GM12878 (cell line): ENCODE data around the gene AOC3. TPM values are rescaled to one million over a fixed set of nuclear protein-coding genes. Genes with fewer than 3 reads are reported as not detected.

Experiments used
- ATAC-seq: fragments of 200-7000 bp; cut with Tn5 transposase; 3 replicates; pipeline ENCODE4 v1.9.1; 2020; ENCODE audit warnings: mild to moderate bottlenecking, moderate library complexity
- BruUV-seq: library from RNA; stranded (reverse); fragments of 400-500 nt; replicated peaks from 2 replicates; lab custom pipeline; 2021; lab: Mats Ljungman, UMichigan
- CTCF ChIA-PET: fragments of 300-600 bp; sonication (Branson Sonifier 250); formaldehyde crosslinking; extraction: SDS; loops from one replicate; lab custom pipeline; 2021; ENCODE audit warnings: inconsistent platforms; lab: Yijun Ruan, JAX
- POLR2A ChIA-PET: fragments of 350-600 bp; formaldehyde crosslinking; extraction: SDS; loops from one replicate; lab custom pipeline; 2021; ENCODE audit warnings: inconsistent platforms; lab: Charles Lee
- RAD21 ChIA-PET: fragments of 300-600 bp; sonication (Branson Sonifier 250); formaldehyde crosslinking; loops from one replicate; lab custom pipeline; 2023; ENCODE audit warnings: antibody characterized with exemption; ENCODE audit not compliant: unreplicated experiment; lab: Charles Lee
- SMC1A ChIA-PET: fragments of 300-600 bp; sonication (Branson Sonifier 250); formaldehyde crosslinking; loops from one replicate; lab custom pipeline; 2023; ENCODE audit not compliant: unreplicated experiment, uncharacterized antibody; lab: Charles Lee
- DNase-seq: peaks from one replicate; pipeline ENCODE4 v3.0.0-alpha.2; 2011; ENCODE audit warnings: low read depth, low spot score
- FAIRE-seq: peaks from 3 replicates; lab custom pipeline; 2011; peaks lifted over from hg19 to GRCh38; lab: Jason Lieb, UNC
- H2AFZ ChIP-seq: 2 replicates; pipeline ENCODE4 v1.6.0; 2011; ENCODE audit warnings: low read depth, low read length, control low read depth; ENCODE audit not compliant: control insufficient read depth
- H3K27ac ChIP-seq: 2 replicates; pipeline ENCODE4 v1.5.1; 2011; ENCODE audit warnings: control low read depth; ENCODE audit not compliant: control insufficient read depth, insufficient read depth
- H3K27me3 ChIP-seq, 2 experiments: replicated peaks in 1 of 2; 2 replicates each; pipeline versions ENCODE4 v1.6.0 to v1.6.1; 2011; ENCODE audit warnings: low read length in 1 of 2; ENCODE audit not compliant: control insufficient read depth in 2 of 2, insufficient read depth in 2 of 2
- H3K36me3 ChIP-seq, 2 experiments: 2 replicates each; pipeline ENCODE4 v1.5.1; 2011; ENCODE audit warnings: low read length in 1 of 2; ENCODE audit not compliant: control insufficient read depth in 2 of 2, insufficient read depth in 2 of 2
- H3K4me1 ChIP-seq: 2 replicates; pipeline ENCODE4 v1.6.1; 2011; ENCODE audit warnings: mild to moderate bottlenecking, low read length, moderate library complexity, mixed read lengths; ENCODE audit not compliant: control insufficient read depth, insufficient read depth
- H3K4me2 ChIP-seq: 2 replicates; pipeline ENCODE4 v1.6.0; 2011; ENCODE audit warnings: control low read depth; ENCODE audit not compliant: control insufficient read depth, insufficient read depth
- H3K4me3 ChIP-seq: fragments of 200-600 bp; sonication (generic); 2 replicates; pipeline ENCODE4 v1.5.1; 2016
- H3K79me2 ChIP-seq: 2 replicates; pipeline ENCODE4 v1.6.0; 2011; ENCODE audit warnings: low read length; ENCODE audit not compliant: control insufficient read depth, insufficient read depth
- H3K9ac ChIP-seq: 2 replicates; pipeline ENCODE4 v1.8.0; 2011; ENCODE audit warnings: low read length, control low read depth, mixed read lengths; ENCODE audit not compliant: control insufficient read depth, insufficient read depth
- H3K9me3 ChIP-seq: replicated peaks from 3 replicates; pipeline ENCODE4 v1.5.1; 2011; ENCODE audit warnings: mild to moderate bottlenecking, low read length; ENCODE audit not compliant: control insufficient read depth, insufficient read depth
- H4K20me1 ChIP-seq: 2 replicates; pipeline ENCODE4 v1.6.0; 2011; ENCODE audit not compliant: control insufficient read depth, insufficient read depth
- CTCF ChIP-seq, 3 experiments: IDR thresholded peaks in 2 of 3; conservative IDR thresholded peaks in 1 of 3; 2 replicates each; pipeline ENCODE4 v1.5.1; 2011; ENCODE audit warnings: low read depth in 3 of 3, low read length in 3 of 3, mild to moderate bottlenecking in 3 of 3, control low read depth in 2 of 3, moderate library complexity in 2 of 3, inconsistent platforms in 1 of 3, mixed read lengths in 1 of 3; ENCODE audit not compliant: control insufficient read depth in 2 of 3, insufficient read depth in 1 of 3; ENCODE audit errors: extremely low read depth in 1 of 3
- HDGF ChIP-seq: fragments of 450-650 bp; IDR thresholded peaks from 2 replicates; pipeline ENCODE4 v1.6.1; 2016; ENCODE audit warnings: antibody characterized with exemption
- RAD21 ChIP-seq: IDR thresholded peaks from 2 replicates; pipeline ENCODE4 v1.6.1; 2011; ENCODE audit warnings: mild to moderate bottlenecking, low read depth, low read length, moderate library complexity; ENCODE audit not compliant: insufficient read depth
- SMC3 ChIP-seq: IDR thresholded peaks from 2 replicates; pipeline ENCODE4 v1.6.1; 2011; ENCODE audit warnings: low read length, improper control_type of control experiment, borderline replicate concordance
- SRF ChIP-seq, 2 experiments: IDR thresholded peaks; 2 replicates each; pipeline ENCODE4 v1.6.1; 2011; ENCODE audit warnings: low read depth in 2 of 2, low read length in 2 of 2, mild to moderate bottlenecking in 1 of 2, moderate library complexity in 1 of 2
- WGBS: methylation state at CpG from one replicate; pipeline ENCODE4 v1.1.6; 2016; ENCODE audit warnings: low lambda C conversion rate; ENCODE audit not compliant: insufficient replicate concordance, insufficient coverage; ENCODE audit errors: missing lambda C conversion rate; 5-methylcytosine and 5-hydroxymethylcytosine counted together
- in situ Hi-C: fragments of 300-500 bp; cut with MboI; formaldehyde crosslinking; loops from 9 replicates; pipeline ENCODE4 v1.14.3; 2018; ENCODE audit warnings: mixed read lengths
- intact Hi-C: fragments of 100-400 bp; cut with micrococcal nuclease; formaldehyde crosslinking; loops from one replicate; pipeline ENCODE4 v1.14.2; 2022; ENCODE audit not compliant: unreplicated experiment
- polyA plus RNA-seq, 11 experiments: library from polyadenylated mRNA; depleted of rRNA in 4 of 11; unstranded in 6 of 11; stranded (reverse) in 5 of 11; fragments of >200 nt; fragmentation: Nextera tagmentation in 4 of 11; fragmentation: Illumina TruSeq in 1 of 11; extraction: Ambion mirVana in 4 of 11; extraction: Trizol in 1 of 11; gene quantifications; 1 replicate in 1 of 11; 2 replicates in 10 of 11; pipeline versions ENCODE4 v1.2.1 to v1.2.3, GENCODE V29; 2011 to 2016; ENCODE audit warnings: inconsistent platforms in 2 of 11, missing spikeins in 2 of 11, low read depth in 1 of 11
- total RNA-seq, 4 experiments: library from RNA; depleted of rRNA in 3 of 4; stranded (reverse); fragments of >200 nt in 3 of 4; fragmentation: Illumina TruSeq in 1 of 4; extraction: Trizol in 1 of 4; gene quantifications; 2 replicates each; pipeline versions ENCODE4 v1.2.1 to v1.2.3, GENCODE V29; 2013 to 2021
- TF ChIP-seq, protein P1 (sequence below): fragments of 450-650 bp; IDR thresholded peaks from 2 replicates; pipeline ENCODE4 v1.6.1; 2017; ENCODE audit warnings: mild to moderate bottlenecking, moderate library complexity

Gene AOC3
- total and polyA plus RNA-seq, 10 of the 15 experiments (the other 5 are each of a cell fraction or from before 2014, with no cell fraction given): 0.02 to 0.91 (median 0.34) TPM; not detected in 2

DNA sequence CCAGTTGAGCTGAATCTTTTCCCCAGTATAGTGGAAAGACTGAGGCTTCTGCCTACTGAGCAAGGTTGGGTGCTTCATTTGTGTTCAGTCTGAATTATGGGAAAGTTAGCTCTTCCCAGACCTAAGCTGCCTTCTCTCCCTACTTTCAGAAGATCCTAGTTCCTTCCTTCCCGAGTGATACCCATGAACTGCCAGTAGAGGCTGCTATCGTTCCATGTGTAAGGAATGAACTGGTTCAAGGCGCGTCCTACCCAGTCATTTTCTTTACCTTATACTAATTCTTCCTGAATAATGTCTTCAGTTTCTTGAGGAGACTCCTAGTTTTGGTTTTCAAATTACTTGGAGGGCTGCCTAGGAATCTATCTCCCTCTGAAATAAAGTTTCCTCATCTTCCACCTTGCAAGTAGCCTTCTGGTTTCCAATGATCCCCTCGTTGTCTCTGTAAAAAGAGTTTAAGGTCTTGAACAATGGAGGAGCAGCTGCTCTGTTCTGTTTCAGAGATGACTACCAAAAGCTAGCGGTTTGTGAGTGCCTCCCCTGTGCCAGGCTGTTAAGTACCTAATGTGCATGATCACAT, 7.6 kb upstream of the AOC3 start:
- no peaks in the 10 kb centered on the region for H3K79me2 ChIP-seq
- H2AFZ ChIP-seq: no peak overlapping the region
- H4K20me1 ChIP-seq: no peaks in the 10 kb centered on the region
- H3K36me3 ChIP-seq: peaks cover 14 to 34% of the 10 kb centered on the region in 2 experiments
- no peak overlapping the region for H3K4me3 ChIP-seq
- BruUV-seq: no TSS peak
- intact Hi-C loops (loop anchor here (2.0 to 10.0 kb wide), 2 partner anchors 93 to 151 kb away; partner anchors contain the start of gene RPL27), in situ Hi-C loops (no loop called here)
- RAD21 ChIA-PET: interaction anchor here (1.5 kb wide), 1 partner anchor 154 kb away, joined by 4 read pairs; the partner anchor contains the start of gene RPL27
- ATAC-seq (no peak), FAIRE-seq (peak; percentile 78), DNase-seq (no peak)
- TF ChIP-seq HDGF: no peak
- no peak for TF ChIP-seq SRF (IDR thresholded peaks at IDR 0.05; ENCODE audit: low read depth in 2 of 2, low read length in 2 of 2)
- TF ChIP-seq RAD21: peak; percentile 74
- TF ChIP-seq SMC3: peak; percentile 54; the same call in 1 of the 2 replicates
- TF ChIP-seq, protein P1, sequence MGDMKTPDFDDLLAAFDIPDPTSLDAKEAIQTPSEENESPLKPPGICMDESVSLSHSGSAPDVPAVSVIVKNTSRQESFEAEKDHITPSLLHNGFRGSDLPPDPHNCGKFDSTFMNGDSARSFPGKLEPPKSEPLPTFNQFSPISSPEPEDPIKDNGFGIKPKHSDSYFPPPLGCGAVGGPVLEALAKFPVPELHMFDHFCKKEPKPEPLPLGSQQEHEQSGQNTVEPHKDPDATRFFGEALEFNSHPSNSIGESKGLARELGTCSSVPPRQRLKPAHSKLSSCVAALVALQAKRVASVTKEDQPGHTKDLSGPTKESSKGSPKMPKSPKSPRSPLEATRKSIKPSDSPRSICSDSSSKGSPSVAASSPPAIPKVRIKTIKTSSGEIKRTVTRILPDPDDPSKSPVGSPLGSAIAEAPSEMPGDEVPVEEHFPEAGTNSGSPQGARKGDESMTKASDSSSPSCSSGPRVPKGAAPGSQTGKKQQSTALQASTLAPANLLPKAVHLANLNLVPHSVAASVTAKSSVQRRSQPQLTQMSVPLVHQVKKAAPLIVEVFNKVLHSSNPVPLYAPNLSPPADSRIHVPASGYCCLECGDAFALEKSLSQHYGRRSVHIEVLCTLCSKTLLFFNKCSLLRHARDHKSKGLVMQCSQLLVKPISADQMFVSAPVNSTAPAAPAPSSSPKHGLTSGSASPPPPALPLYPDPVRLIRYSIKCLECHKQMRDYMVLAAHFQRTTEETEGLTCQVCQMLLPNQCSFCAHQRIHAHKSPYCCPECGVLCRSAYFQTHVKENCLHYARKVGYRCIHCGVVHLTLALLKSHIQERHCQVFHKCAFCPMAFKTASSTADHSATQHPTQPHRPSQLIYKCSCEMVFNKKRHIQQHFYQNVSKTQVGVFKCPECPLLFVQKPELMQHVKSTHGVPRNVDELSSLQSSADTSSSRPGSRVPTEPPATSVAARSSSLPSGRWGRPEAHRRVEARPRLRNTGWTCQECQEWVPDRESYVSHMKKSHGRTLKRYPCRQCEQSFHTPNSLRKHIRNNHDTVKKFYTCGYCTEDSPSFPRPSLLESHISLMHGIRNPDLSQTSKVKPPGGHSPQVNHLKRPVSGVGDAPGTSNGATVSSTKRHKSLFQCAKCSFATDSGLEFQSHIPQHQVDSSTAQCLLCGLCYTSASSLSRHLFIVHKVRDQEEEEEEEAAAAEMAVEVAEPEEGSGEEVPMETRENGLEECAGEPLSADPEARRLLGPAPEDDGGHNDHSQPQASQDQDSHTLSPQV: no peak
- peak; percentile 82 to 87 (median 85) for TF ChIP-seq CTCF (IDR thresholded peaks at IDR 0.05 in 2 of 3, conservative IDR thresholded peaks at IDR 0.05 in 1 of 3; ENCODE audit: control insufficient read depth in 2 of 3, extremely low read depth in 1 of 3, insufficient read depth in 1 of 3, low read depth in 3 of 3, low read length in 3 of 3)
- no peaks in the 10 kb centered on the region; the same call in 1 of the 2 replicates for H3K4me1 ChIP-seq
- no peaks in the 10 kb centered on the region for H3K27me3 ChIP-seq
- H3K9ac ChIP-seq: no peak overlapping the region
- 81% methylated on average over 6 of the region's 6 CpGs for WGBS
- no peaks in the 10 kb centered on the region for H3K9me3 ChIP-seq
- SMC1A ChIA-PET: interaction anchor here (0.8 to 1.7 kb wide), 4 partner anchors 9 to 155 kb away, joined by 3 to 7 read pairs (median 3); partner anchors contain the start of gene RPL27
- CTCF ChIA-PET: interaction anchor here (1.0 to 4.7 kb wide), 4 partner anchors 10 to 154 kb away, joined by 3 to 38 read pairs (median 4); partner anchors contain the start of genes BECN1, PSME3 and RPL27
- no peak overlapping the region for H3K27ac ChIP-seq
- POLR2A ChIA-PET: interaction anchor here (1.2 kb wide), 1 partner anchor 21 kb away, joined by 3 read pairs; no protein-coding TSS in a partner anchor
- H3K4me2 ChIP-seq: no peak overlapping the region
